ENCODE measurements around the gene SEMG2. TPM values are rescaled to one million over a fixed set of nuclear protein-coding genes. Genes with fewer than 3 reads are reported as not detected.

SEMG2 gene
- total RNA-seq, 4 donors from 2014 or later = not detected

DNA sequence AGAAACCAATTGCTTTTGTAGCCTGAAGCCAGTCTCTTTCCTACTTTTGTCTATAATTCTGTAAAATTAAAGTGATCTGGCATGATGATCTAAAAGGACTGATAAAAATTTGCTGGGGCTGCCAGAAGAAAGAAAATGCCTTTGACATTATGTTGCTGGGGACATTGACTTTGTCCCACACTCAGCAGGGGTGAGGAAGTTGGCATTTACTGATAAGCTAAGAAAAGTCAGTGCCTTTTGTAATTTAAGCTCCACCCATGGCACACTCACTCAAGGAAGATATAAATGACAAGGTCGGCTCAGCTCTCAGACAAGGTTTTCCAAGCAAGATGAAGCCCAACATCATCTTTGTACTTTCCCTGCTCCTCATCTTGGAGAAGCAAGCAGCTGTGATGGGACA is 14.4 kb upstream of the SEMG2 start, which contains the start of gene SEMG1:
Gene SEMG1, plus strand, starts transcription at position 309 of the 400 bp plus-strand sequence. Its CDS starts 21 bp downstream, at position 330.
- in situ Hi-C loops (cut with MboI; ENCODE audit: low pct_ligation_motif_present in 1 of 4, low pct_unique_long_range_greater_than_20kb in 1 of 4, low sequenced_read_pairs in 3 of 4) (no loop called here), intact Hi-C loops (cut with DNase I; ENCODE audit: low total_unique reads) (no loop called here)
- WGBS, 2 donors (ENCODE audit: low coverage in 1 of 2) = 24 to 38% methylated on average over 1 of the region's 1 CpG
- TF ChIP-seq, protein P1, sequence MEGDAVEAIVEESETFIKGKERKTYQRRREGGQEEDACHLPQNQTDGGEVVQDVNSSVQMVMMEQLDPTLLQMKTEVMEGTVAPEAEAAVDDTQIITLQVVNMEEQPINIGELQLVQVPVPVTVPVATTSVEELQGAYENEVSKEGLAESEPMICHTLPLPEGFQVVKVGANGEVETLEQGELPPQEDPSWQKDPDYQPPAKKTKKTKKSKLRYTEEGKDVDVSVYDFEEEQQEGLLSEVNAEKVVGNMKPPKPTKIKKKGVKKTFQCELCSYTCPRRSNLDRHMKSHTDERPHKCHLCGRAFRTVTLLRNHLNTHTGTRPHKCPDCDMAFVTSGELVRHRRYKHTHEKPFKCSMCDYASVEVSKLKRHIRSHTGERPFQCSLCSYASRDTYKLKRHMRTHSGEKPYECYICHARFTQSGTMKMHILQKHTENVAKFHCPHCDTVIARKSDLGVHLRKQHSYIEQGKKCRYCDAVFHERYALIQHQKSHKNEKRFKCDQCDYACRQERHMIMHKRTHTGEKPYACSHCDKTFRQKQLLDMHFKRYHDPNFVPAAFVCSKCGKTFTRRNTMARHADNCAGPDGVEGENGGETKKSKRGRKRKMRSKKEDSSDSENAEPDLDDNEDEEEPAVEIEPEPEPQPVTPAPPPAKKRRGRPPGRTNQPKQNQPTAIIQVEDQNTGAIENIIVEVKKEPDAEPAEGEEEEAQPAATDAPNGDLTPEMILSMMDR (IDR thresholded peaks at IDR 0.05) = no peak
- TF ChIP-seq POLR2A (IDR thresholded peaks at IDR 0.05) (no peak), EP300 (IDR thresholded peaks at IDR 0.05; ENCODE audit: low read depth) (no peak), POLR2AphosphoS5 (IDR thresholded peaks at IDR 0.05) (no peak)
- Histone ChIP-seq H3K27ac (no peak within 1 kb of the TSS), H3K9me3 (peaks cover 0 to 3% of the 10 kb centered on the region in 2 donors), H3K27me3 (peaks cover 16% of the 10 kb centered on the region), H3K36me3 (no peaks in the 10 kb centered on the region), H3K4me3 (no peak within 1 kb of the TSS), H3K4me1 (no peaks in the 10 kb centered on the region)
- DNase-seq = no peak

DNA sequence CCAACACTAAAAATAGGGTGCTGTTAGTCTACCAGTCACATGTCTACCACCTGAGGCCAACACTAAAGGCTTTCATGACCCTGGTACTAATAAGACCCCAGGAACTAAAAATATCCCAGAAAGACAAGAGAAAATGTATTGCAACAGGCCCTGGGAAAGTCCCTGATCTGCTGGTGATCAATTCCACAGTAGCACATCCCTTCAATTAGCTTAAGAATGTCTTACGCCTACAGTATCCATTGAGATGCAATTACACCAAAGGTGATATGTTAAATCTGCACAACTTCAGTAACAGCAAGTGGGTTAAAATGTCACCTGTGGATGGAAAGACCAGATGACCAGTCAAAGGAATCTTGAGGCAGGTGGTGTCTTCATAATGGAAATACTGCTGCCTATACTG is 11.2 kb upstream of the SEMG2 start:
- no peaks in the 10 kb centered on the region for H3K9me3 ChIP-seq
- WGBS, 2 donors (ENCODE audit: low coverage in 1 of 2) = 93 to 100% methylated on average over 1 of the region's 1 CpG
- TF ChIP-seq, protein P1 (IDR thresholded peaks at IDR 0.05) = no peak
- TF ChIP-seq POLR2AphosphoS5 (IDR thresholded peaks at IDR 0.05) = no peak
- TF ChIP-seq EP300 (IDR thresholded peaks at IDR 0.05; ENCODE audit: low read depth) = no peak
- no peak for TF ChIP-seq POLR2A (IDR thresholded peaks at IDR 0.05)
- intact Hi-C loops (cut with DNase I; ENCODE audit: low total_unique reads) = no loop called here
- no peaks in the 10 kb centered on the region for H3K36me3 ChIP-seq
- DNase-seq = no peak
- H3K27ac ChIP-seq = no peak overlapping the region
- no peaks in the 10 kb centered on the region for H3K4me1 ChIP-seq
- no peak overlapping the region for H3K4me3 ChIP-seq
- peaks cover 16% of the 10 kb centered on the region for H3K27me3 ChIP-seq
- in situ Hi-C loops (cut with MboI; ENCODE audit: low pct_ligation_motif_present in 1 of 4, low pct_unique_long_range_greater_than_20kb in 1 of 4, low sequenced_read_pairs in 3 of 4) = no loop called here

DNA sequence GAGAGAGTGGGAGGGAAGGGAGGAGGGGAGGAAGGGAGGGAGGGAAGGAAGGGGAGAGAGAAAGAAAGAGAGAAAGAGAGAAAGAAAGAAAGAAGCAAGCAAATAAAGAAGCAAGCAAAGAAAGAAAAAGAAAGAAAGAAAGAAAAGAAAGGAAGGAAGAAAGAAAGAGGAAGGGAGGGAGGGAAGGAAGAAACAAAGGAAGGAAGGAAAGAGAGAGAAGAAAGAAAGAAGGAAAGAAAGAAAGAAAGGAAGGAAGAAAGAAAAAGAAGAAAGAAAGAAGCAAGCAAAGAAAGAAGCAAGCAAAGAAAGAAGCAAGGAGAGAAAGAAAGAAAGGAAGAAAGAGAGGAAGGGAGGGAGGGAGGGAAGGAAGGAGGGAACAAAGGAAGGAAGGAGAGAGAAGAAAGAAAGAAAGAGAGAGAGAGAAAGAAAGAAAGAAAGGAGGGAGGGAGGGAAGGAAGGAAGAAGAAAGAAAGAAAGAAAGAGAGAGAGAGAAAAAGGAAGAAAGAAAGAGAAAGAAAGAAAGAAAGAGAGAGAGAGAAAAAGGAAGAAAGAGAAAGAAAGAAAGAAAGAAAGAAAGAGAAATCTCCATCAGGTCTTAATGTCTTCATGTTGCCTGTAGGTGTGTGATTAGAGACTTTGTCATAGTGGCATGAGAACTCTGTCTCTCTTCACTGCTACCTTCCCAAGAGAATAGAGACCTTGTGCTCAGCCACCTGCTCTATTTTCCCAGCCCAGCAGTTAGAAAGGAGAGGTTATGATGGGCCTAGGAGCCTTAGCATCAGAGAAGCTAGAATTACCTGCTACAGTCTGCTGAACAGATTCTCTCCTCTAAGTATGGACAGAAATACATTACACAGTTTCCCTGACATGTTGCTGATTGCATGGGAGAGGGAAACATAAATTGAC is 9.4 kb upstream of the SEMG2 start:
- no peaks in the 10 kb centered on the region for H3K36me3 ChIP-seq
- intact Hi-C loops (cut with DNase I; ENCODE audit: low total_unique reads) = no loop called here
- no peak for TF ChIP-seq EP300 (IDR thresholded peaks at IDR 0.05; ENCODE audit: low read depth)
- TF ChIP-seq, protein P1 (IDR thresholded peaks at IDR 0.05) = no peak
- no peak for TF ChIP-seq POLR2AphosphoS5 (IDR thresholded peaks at IDR 0.05)
- TF ChIP-seq POLR2A (IDR thresholded peaks at IDR 0.05) = no peak
- no peak for DNase-seq
- H3K9me3 ChIP-seq = no peaks in the 10 kb centered on the region
- H3K27ac ChIP-seq = no peak overlapping the region
- in situ Hi-C loops (cut with MboI; ENCODE audit: low pct_ligation_motif_present in 1 of 4, low pct_unique_long_range_greater_than_20kb in 1 of 4, low sequenced_read_pairs in 3 of 4) = no loop called here
- no peaks in the 10 kb centered on the region for H3K4me1 ChIP-seq
- no peak overlapping the region for H3K4me3 ChIP-seq
- peaks cover 4% of the 10 kb centered on the region for H3K27me3 ChIP-seq

DNA sequence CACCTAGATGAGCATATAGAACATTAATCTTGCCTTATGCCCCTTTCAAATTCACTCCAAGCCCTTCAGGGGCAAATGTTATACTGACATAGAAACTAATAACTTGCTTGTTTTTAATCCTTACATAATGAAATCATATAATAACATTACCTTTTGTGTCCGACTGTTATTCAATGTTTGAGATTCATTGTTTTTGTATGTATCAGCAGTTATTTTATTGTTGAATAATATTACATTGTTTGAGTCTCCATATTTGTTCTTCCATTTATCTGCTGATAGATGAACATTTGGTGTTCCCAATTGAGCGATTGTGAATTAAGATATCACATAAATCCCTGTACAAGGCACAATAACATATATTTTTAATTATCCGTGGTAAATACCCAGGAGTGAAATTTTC is 8.3 kb upstream of the SEMG2 start:
- Histone ChIP-seq H3K27me3 (peaks cover 4% of the 10 kb centered on the region), H3K4me3 (no peak overlapping the region), H3K4me1 (no peaks in the 10 kb centered on the region), H3K36me3 (no peaks in the 10 kb centered on the region), H3K27ac (no peak overlapping the region), H3K9me3 (no peaks in the 10 kb centered on the region)
- DNase-seq = no peak
- in situ Hi-C loops (cut with MboI; ENCODE audit: low pct_ligation_motif_present in 1 of 4, low pct_unique_long_range_greater_than_20kb in 1 of 4, low sequenced_read_pairs in 3 of 4) (no loop called here), intact Hi-C loops (cut with DNase I; ENCODE audit: low total_unique reads) (no loop called here)
- WGBS, 2 donors (ENCODE audit: low coverage in 1 of 2) = 83 to 89% methylated on average over 3 of the region's 3 CpGs
- TF ChIP-seq EP300 (IDR thresholded peaks at IDR 0.05; ENCODE audit: low read depth) = no peak
- no peak for TF ChIP-seq POLR2AphosphoS5 (IDR thresholded peaks at IDR 0.05)
- no peak for TF ChIP-seq POLR2A (IDR thresholded peaks at IDR 0.05)
- TF ChIP-seq, protein P1 (IDR thresholded peaks at IDR 0.05) = no peak
